K562 (cell line): ENCODE data around the gene NR2F2. TPM values are rescaled to one million over a fixed set of nuclear protein-coding genes. Genes with fewer than 3 reads are reported as not detected.

Experiments used
- ATAC-seq: fragments of 200-7000 bp; cut with Tn5 transposase; 3 replicates; pipeline ENCODE4 v1.9.1; 2020; ENCODE audit warnings: moderate library complexity
- BruUV-seq: library from RNA; stranded (reverse); fragments of 400-500 nt; replicated peaks from 2 replicates; lab custom pipeline; 2021; lab: Mats Ljungman, UMichigan
- CTCF ChIA-PET: fragments of 300-600 bp; formaldehyde crosslinking; extraction: SDS; loops from one replicate; lab custom pipeline; 2021; ENCODE audit warnings: low intra/inter-chr PET ratio; lab: Yijun Ruan, JAX
- POLR2A ChIA-PET: fragments of 300-600, 350-650 bp; sonication (Branson Sonifier 250); formaldehyde crosslinking; extraction: SDS; loops from one replicate; lab custom pipeline; 2021; ENCODE audit warnings: antibody characterized with exemption, inconsistent platforms; lab: Yijun Ruan, JAX
- DNase-seq, 4 experiments: peaks; one replicate each; pipeline versions ENCODE4 v3.0.0 to v3.0.0-alpha.2; 2011 to 2018; ENCODE audit warnings: low spot score in 3 of 4, mixed read lengths in 3 of 4; ENCODE audit errors: extremely low read depth in 1 of 4
- FAIRE-seq: peaks from 2 replicates; lab custom pipeline; 2011; peaks lifted over from hg19 to GRCh38; lab: Jason Lieb, UNC
- H2AFZ ChIP-seq: 2 replicates; pipeline ENCODE4 v1.6.0; 2011; ENCODE audit warnings: low read depth, low read length, control low read depth, inconsistent platforms
- H3K27ac ChIP-seq: fragments of 200-600 bp; 3 replicates; pipeline ENCODE4 v1.8.0; 2011; ENCODE audit warnings: low read depth, mild to moderate bottlenecking, control low read depth, inconsistent platforms, low read length, moderate library complexity, mixed read lengths; ENCODE audit errors: extremely low read depth
- H3K27me3 ChIP-seq, 2 experiments: fragments of 300-600 bp in 1 of 2; 2 replicates in 1 of 2; 3 replicates in 1 of 2; pipeline versions ENCODE4 v1.6.0 to v1.8.0; 2011; ENCODE audit warnings: inconsistent platforms in 2 of 2, low read length in 2 of 2, mild to moderate bottlenecking in 1 of 2, mixed read lengths in 1 of 2, moderate library complexity in 1 of 2; ENCODE audit not compliant: control insufficient read depth in 2 of 2, insufficient read depth in 2 of 2
- H3K36me3 ChIP-seq: fragments of 300-600 bp; 3 replicates; pipeline ENCODE4 v1.8.0; 2011; ENCODE audit warnings: mild to moderate bottlenecking, low read length, inconsistent platforms; ENCODE audit not compliant: control insufficient read depth, insufficient read depth
- H3K4me1 ChIP-seq, 2 experiments: fragments of 200-600 bp in 1 of 2; replicated peaks in 1 of 2; 2 replicates in 1 of 2; 3 replicates in 1 of 2; pipeline versions ENCODE4 v1.5.1 to v1.8.0; 2011; ENCODE audit warnings: inconsistent platforms in 2 of 2, low read length in 2 of 2, mild to moderate bottlenecking in 1 of 2, mixed read lengths in 1 of 2, moderate library complexity in 1 of 2; ENCODE audit not compliant: control insufficient read depth in 2 of 2, insufficient read depth in 2 of 2
- H3K4me2 ChIP-seq: 2 replicates; pipeline ENCODE4 v1.6.1; 2011; ENCODE audit warnings: low read length, control low read depth, inconsistent platforms, mixed read lengths; ENCODE audit not compliant: insufficient read depth
- H3K4me3 ChIP-seq: fragments of 200-600 bp; sonication (generic), shearing (Covaris generic); 2 replicates; pipeline ENCODE4 v1.5.1; 2016; ENCODE audit warnings: control low read depth, inconsistent platforms
- H3K79me2 ChIP-seq: fragments of 200-600 bp; 3 replicates; pipeline ENCODE4 v1.8.0; 2011; ENCODE audit warnings: low read length, inconsistent platforms; ENCODE audit not compliant: control insufficient read depth, insufficient read depth
- H3K9ac ChIP-seq, 2 experiments: 2 replicates each; pipeline versions ENCODE4 v1.6.0 to v1.6.1; 2011; ENCODE audit warnings: low read depth in 2 of 2, low read length in 2 of 2, control low read depth in 1 of 2, inconsistent platforms in 1 of 2, mild to moderate bottlenecking in 1 of 2, mixed read lengths in 1 of 2; ENCODE audit not compliant: insufficient read depth in 1 of 2
- H3K9me1 ChIP-seq: one replicate; pipeline ENCODE4 v1.6.0; 2011; ENCODE audit warnings: inconsistent platforms, mild to moderate bottlenecking, low read length, moderate library complexity; ENCODE audit not compliant: control insufficient read depth, insufficient read depth
- H3K9me3 ChIP-seq: replicated peaks from 2 replicates; pipeline ENCODE4 v1.5.1; 2011; ENCODE audit warnings: low read depth, low read length, inconsistent platforms; ENCODE audit not compliant: control insufficient read depth, insufficient read depth
- H4K20me1 ChIP-seq: replicated peaks from 2 replicates; pipeline ENCODE4 v1.6.1; 2011; ENCODE audit warnings: low read length, inconsistent platforms, mixed read lengths; ENCODE audit not compliant: control insufficient read depth, insufficient read depth
- BRD4 ChIP-seq: fragments of 200-600 bp; sonication (generic); IDR thresholded peaks from 2 replicates; pipeline ENCODE4 v1.6.1; 2017; ENCODE audit warnings: inconsistent platforms
- CCNT2 ChIP-seq: IDR thresholded peaks from 2 replicates; pipeline ENCODE4 v1.6.1; 2011; ENCODE audit warnings: borderline replicate concordance, low read depth, mild to moderate bottlenecking, moderate library complexity, mixed read lengths, low read length; ENCODE audit not compliant: insufficient read length; ENCODE audit errors: extremely low read depth
- HMG20A ChIP-seq: fragments of 450-650 bp; formaldehyde crosslinking; conservative IDR thresholded peaks from 2 replicates; pipeline ENCODE4 v1.4.0; 2020; ENCODE audit warnings: mild to moderate bottlenecking, mixed read lengths
- MCM5 ChIP-seq: fragments of 450-650 bp; IDR thresholded peaks from 2 replicates; pipeline ENCODE4 v1.6.1; 2016; ENCODE audit warnings: low read depth
- NFE2 ChIP-seq: IDR thresholded peaks from 2 replicates; pipeline ENCODE4 v1.6.1; 2014; ENCODE audit warnings: antibody characterized with exemption, low read depth
- POLR3G ChIP-seq: IDR thresholded peaks from 2 replicates; pipeline ENCODE4 v1.6.1; 2011; ENCODE audit not compliant: insufficient read length, insufficient replicate concordance; ENCODE audit errors: extremely low read depth
- RBM14 ChIP-seq: fragments of 200-400 bp; formaldehyde crosslinking; IDR thresholded peaks from 2 replicates; pipeline ENCODE4 v1.6.1; 2018; ENCODE audit warnings: low read depth, mild to moderate bottlenecking, low read length, moderate library complexity, borderline replicate concordance; ENCODE audit not compliant: insufficient read depth
- ZEB2 ChIP-seq: fragments of 450-650 bp; IDR thresholded peaks from 2 replicates; pipeline ENCODE4 v1.6.1; 2016
- ZNF133 ChIP-seq: fragments of 250-450 bp; sonication (Bioruptor Pico); IDR thresholded peaks from 2 replicates; pipeline ENCODE4 v1.4.0; 2020; ENCODE audit warnings: mild to moderate bottlenecking
- ZNF644 ChIP-seq: fragments of 200-800 bp; sonication (Bioruptor generic); IDR thresholded peaks from 2 replicates; pipeline ENCODE4 v1.6.1; 2016; ENCODE audit warnings: low read depth, missing genetic modification characterization, missing compliant biosample characterization
- ZNF766 ChIP-seq: fragments of 200-800 bp; sonication (Bioruptor generic); conservative IDR thresholded peaks from 2 replicates; pipeline ENCODE4 v1.6.1; 2016; ENCODE audit warnings: missing genetic modification characterization, missing compliant biosample characterization
- WGBS: fragments of 100-300 bp; shearing (Covaris generic); methylation state at CpG from one replicate; pipeline ENCODE4 v1.1.6; 2016; ENCODE audit warnings: low coverage, mixed read lengths; ENCODE audit not compliant: insufficient coverage; ENCODE audit errors: missing lambda C conversion rate; 5-methylcytosine and 5-hydroxymethylcytosine counted together
- in situ Hi-C: fragments of 300-500 bp; cut with MboI; formaldehyde crosslinking; loops from 4 replicates; pipeline ENCODE4 v1.15.0; 2018; ENCODE audit warnings: inconsistent platforms, mixed read lengths
- intact Hi-C: fragments of 100-400 bp; cut with micrococcal nuclease; formaldehyde crosslinking; loops from 2 replicates; pipeline ENCODE4 v1.14.2; 2022
- polyA plus RNA-seq, 8 experiments: library from polyadenylated mRNA; depleted of rRNA in 4 of 8; stranded (reverse) in 5 of 8; unstranded in 3 of 8; fragments of >200 nt; fragmentation: Nextera tagmentation in 2 of 8; fragmentation: Illumina TruSeq in 1 of 8; extraction: Ambion mirVana in 2 of 8; extraction: Trizol in 1 of 8; gene quantifications; 2 replicates each; pipeline versions ENCODE4 v1.2.1 to v1.2.3, GENCODE V29; 2011 to 2014; ENCODE audit warnings: inconsistent platforms in 1 of 8, missing spikeins in 1 of 8
- total RNA-seq, 7 experiments: library from RNA; depleted of rRNA in 6 of 7; stranded (reverse); fragments of >200 nt in 6 of 7; fragmentation: Illumina TruSeq in 2 of 7; extraction: Trizol in 2 of 7; gene quantifications; 2 replicates each; pipeline versions ENCODE4 v1.2.1 to v1.2.3, GENCODE V29; 2011 to 2021; ENCODE audit warnings: low replicate concordance in 1 of 7
- TF ChIP-seq, protein P1 (sequence below): fragments of 450-650 bp; IDR thresholded peaks from 2 replicates; pipeline ENCODE4 v1.6.1; 2014; ENCODE audit warnings: low read depth, mild to moderate bottlenecking, moderate library complexity, borderline replicate concordance
- TF ChIP-seq, protein P2 (sequence below): sonication (generic); formaldehyde crosslinking; IDR thresholded peaks from 2 replicates; pipeline ENCODE4 v1.8.0; 2022; ENCODE audit warnings: mild to moderate bottlenecking, missing genetic modification reagents
- TF ChIP-seq, protein P3 (sequence below): fragments of 450-650 bp; formaldehyde crosslinking; IDR thresholded peaks from 2 replicates; pipeline ENCODE4 v1.4.0; 2022; ENCODE audit warnings: missing genetic modification characterization
- TF ChIP-seq, protein P4 (sequence below): fragments of 250-450 bp; sonication (Bioruptor Pico); IDR thresholded peaks from 2 replicates; pipeline ENCODE4 v1.5.0; 2022; ENCODE audit warnings: mild to moderate bottlenecking

The NR2F2 gene
- total and polyA plus RNA-seq, 9 of the 15 experiments (the other 6 are each of a cell fraction or from before 2014, with no cell fraction given) = 6.0 to 51.8 (median 11.1) TPM

DNA sequence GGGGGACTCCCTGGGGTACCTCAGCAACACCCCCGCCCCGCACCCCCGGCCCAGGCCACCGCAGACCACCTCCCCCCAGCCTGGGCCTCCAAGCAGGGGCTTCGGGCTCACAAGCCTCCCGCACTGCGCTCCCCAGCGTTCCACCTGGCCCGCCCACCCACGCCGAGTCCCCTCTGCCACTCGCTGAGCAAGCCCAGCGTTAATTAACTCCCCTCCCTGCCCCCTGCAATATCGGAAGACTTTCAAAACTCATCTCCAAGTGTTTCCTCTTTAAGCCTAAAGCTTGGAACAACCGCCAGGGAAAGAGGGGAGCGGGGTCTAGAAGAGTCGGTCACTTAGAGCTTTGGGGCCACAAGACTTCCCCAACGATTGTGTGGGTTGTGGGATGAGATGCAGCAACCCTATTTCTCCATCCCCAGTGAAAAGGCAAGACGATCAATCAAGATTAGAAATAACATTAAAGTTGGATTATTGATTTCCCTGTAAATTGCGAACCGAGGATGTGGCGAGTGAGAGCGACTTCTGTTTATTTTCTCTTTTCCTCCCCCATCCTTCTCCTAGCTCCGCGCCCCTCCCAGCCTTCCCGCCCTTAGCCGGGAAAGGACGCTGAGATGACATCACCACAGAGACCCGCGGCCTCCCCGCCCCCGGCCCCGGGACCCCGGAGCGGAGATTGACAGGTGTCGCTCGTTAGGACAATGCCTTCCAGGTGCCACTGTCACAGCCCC, 30.2 kb downstream of the NR2F2 start:
- Histone ChIP-seq H3K9me1 (peaks cover 3% of the 10 kb centered on the region), H3K4me1 (peaks cover 7 to 29% of the 10 kb centered on the region in 2 experiments), H3K9me3 (no peaks in the 10 kb centered on the region), H3K27me3 (no peaks in the 10 kb centered on the region), H3K9ac (no peak overlapping the region), H2AFZ (no peak overlapping the region), H3K4me2 (no peak overlapping the region), H3K27ac (no peak overlapping the region), H3K4me3 (no peak overlapping the region), H3K36me3 (no peaks in the 10 kb centered on the region), H4K20me1 (no peaks in the 10 kb centered on the region), H3K79me2 (no peaks in the 10 kb centered on the region)
- DNase-seq (no peak), FAIRE-seq (no peak), ATAC-seq (no peak)
- POLR2A ChIA-PET = interaction anchor here (0.7 kb wide), 1 partner anchor 22 kb away, joined by 3 read pairs; no protein-coding TSS in a partner anchor
- BruUV-seq = no TSS peak
- WGBS = 77% methylated on average over 10 of the region's 37 CpGs
- in situ Hi-C loops (no loop called here), intact Hi-C loops (no loop called here)
- CTCF ChIA-PET = no interaction called here
- TF ChIP-seq HMG20A (CRISPR knock-in tag) = no peak
- no peak for TF ChIP-seq CCNT2
- no peak for TF ChIP-seq ZEB2
- TF ChIP-seq NFE2 = no peak
- TF ChIP-seq, protein P1, sequence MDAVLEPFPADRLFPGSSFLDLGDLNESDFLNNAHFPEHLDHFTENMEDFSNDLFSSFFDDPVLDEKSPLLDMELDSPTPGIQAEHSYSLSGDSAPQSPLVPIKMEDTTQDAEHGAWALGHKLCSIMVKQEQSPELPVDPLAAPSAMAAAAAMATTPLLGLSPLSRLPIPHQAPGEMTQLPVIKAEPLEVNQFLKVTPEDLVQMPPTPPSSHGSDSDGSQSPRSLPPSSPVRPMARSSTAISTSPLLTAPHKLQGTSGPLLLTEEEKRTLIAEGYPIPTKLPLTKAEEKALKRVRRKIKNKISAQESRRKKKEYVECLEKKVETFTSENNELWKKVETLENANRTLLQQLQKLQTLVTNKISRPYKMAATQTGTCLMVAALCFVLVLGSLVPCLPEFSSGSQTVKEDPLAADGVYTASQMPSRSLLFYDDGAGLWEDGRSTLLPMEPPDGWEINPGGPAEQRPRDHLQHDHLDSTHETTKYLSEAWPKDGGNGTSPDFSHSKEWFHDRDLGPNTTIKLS = no peak
- no peak for TF ChIP-seq ZNF766
- TF ChIP-seq ZNF133 (CRISPR knock-in tag) = no peak
- no peak for TF ChIP-seq RBM14
- TF ChIP-seq, protein P2, sequence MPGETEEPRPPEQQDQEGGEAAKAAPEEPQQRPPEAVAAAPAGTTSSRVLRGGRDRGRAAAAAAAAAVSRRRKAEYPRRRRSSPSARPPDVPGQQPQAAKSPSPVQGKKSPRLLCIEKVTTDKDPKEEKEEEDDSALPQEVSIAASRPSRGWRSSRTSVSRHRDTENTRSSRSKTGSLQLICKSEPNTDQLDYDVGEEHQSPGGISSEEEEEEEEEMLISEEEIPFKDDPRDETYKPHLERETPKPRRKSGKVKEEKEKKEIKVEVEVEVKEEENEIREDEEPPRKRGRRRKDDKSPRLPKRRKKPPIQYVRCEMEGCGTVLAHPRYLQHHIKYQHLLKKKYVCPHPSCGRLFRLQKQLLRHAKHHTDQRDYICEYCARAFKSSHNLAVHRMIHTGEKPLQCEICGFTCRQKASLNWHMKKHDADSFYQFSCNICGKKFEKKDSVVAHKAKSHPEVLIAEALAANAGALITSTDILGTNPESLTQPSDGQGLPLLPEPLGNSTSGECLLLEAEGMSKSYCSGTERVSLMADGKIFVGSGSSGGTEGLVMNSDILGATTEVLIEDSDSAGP = no peak
- no peak for TF ChIP-seq ZNF644 (tag)
- no peak for TF ChIP-seq POLR3G
- no peak for TF ChIP-seq MCM5
- TF ChIP-seq, protein P3, sequence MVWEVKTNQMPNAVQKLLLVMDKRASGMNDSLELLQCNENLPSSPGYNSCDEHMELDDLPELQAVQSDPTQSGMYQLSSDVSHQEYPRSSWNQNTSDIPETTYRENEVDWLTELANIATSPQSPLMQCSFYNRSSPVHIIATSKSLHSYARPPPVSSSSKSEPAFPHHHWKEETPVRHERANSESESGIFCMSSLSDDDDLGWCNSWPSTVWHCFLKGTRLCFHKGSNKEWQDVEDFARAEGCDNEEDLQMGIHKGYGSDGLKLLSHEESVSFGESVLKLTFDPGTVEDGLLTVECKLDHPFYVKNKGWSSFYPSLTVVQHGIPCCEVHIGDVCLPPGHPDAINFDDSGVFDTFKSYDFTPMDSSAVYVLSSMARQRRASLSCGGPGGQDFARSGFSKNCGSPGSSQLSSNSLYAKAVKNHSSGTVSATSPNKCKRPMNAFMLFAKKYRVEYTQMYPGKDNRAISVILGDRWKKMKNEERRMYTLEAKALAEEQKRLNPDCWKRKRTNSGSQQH = no peak
- no peak for TF ChIP-seq BRD4
- TF ChIP-seq, protein P4, sequence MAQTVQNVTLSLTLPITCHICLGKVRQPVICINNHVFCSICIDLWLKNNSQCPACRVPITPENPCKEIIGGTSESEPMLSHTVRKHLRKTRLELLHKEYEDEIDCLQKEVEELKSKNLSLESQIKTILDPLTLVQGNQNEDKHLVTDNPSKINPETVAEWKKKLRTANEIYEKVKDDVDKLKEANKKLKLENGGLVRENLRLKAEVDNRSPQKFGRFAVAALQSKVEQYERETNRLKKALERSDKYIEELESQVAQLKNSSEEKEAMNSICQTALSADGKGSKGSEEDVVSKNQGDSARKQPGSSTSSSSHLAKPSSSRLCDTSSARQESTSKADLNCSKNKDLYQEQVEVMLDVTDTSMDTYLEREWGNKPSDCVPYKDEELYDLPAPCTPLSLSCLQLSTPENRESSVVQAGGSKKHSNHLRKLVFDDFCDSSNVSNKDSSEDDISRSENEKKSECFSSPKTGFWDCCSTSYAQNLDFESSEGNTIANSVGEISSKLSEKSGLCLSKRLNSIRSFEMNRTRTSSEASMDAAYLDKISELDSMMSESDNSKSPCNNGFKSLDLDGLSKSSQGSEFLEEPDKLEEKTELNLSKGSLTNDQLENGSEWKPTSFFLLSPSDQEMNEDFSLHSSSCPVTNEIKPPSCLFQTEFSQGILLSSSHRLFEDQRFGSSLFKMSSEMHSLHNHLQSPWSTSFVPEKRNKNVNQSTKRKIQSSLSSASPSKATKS (CRISPR knock-in tag) = no peak
